Brain pericyte (primary cell): ENCODE measurements around the gene PRKACB.
A peak's percentile ranks its signal among the peaks of the same experiment; 100 is the strongest.
"Not testable (repeated sequence)": the region's sequence is repeated elsewhere in the genome, so short reads cannot be mapped to it uniquely, and the experiment has no call there.

Experiments used
- DNase-seq: peaks from one replicate; pipeline ENCODE4 v3.0.0-alpha.2; 2012; ENCODE audit warnings: low read depth, low spot score

PRKACB gene

GRCh38 chr1:84217239-84217638 lies 73.2 kb downstream of the PRKACB start:
- DNase-seq, result no peak

- no peak for DNase-seq
Measured at GRCh38 chr1:84223751-84224432, 79.8 kb downstream of the PRKACB start.

- no peak for DNase-seq
Measured at GRCh38 chr1:84224905-84225304, 80.8 kb downstream of the PRKACB start.

- DNase-seq, result no peak
Measured at GRCh38 chr1:84225646-84226045, 81.6 kb downstream of the PRKACB start.

- DNase-seq, result not testable (repeated sequence)
Measured at GRCh38 chr1:84232676-84233075, 88.6 kb downstream of the PRKACB start.

GRCh38 chr1:84236256-84236655 lies 92.2 kb downstream of the PRKACB start:
- DNase-seq, result no peak

- DNase-seq, result no peak
Measured at GRCh38 chr1:84242641-84243040, 98.6 kb downstream of the PRKACB start.

- no peak for DNase-seq
Measured at GRCh38 chr1:84245563-84245962, 101.5 kb downstream of the PRKACB start.

GRCh38 chr1:84246213-84246612 lies 102.1 kb downstream of the PRKACB start:
- DNase-seq, result no peak

GRCh38 chr1:84247425-84248220 lies 103.6 kb downstream of the PRKACB start:
- peak; percentile 89 for DNase-seq

GRCh38 chr1:84250668-84251067 lies 106.6 kb downstream of the PRKACB start:
- no peak for DNase-seq

GRCh38 chr1:84253036-84253435 lies 109.0 kb downstream of the PRKACB start:
- DNase-seq, result no peak

GRCh38 chr1:84253891-84254290 lies 109.8 kb downstream of the PRKACB start:
- peak; percentile 66 for DNase-seq

- DNase-seq, result no peak
Measured at GRCh38 chr1:84254703-84255238, 110.7 kb downstream of the PRKACB start.

GRCh38 chr1:84255582-84255981 lies 111.5 kb downstream of the PRKACB start:
- no peak for DNase-seq

GRCh38 chr1:84257617-84258016 lies 113.5 kb downstream of the PRKACB start:
- DNase-seq, result no peak

GRCh38 chr1:84259376-84259775 lies 115.3 kb downstream of the PRKACB start:
- no peak for DNase-seq

- DNase-seq, result no peak
Measured at GRCh38 chr1:84259989-84260388, 115.9 kb downstream of the PRKACB start.

GRCh38 chr1:84260852-84261518 lies 116.9 kb downstream of the PRKACB start:
- DNase-seq, result no peak

GRCh38 chr1:84264961-84265360 lies 120.9 kb downstream of the PRKACB start:
- no peak for DNase-seq

- no peak for DNase-seq
Measured at GRCh38 chr1:84265867-84266266, 121.8 kb downstream of the PRKACB start.

- DNase-seq, result no peak
Measured at GRCh38 chr1:84266748-84267147, 122.7 kb downstream of the PRKACB start.
